Suppressor macrophage treated with lipopolysaccharide for 1 hour (primary cell): ENCODE measurements around the gene KRT23.

Experiments
- DNase-seq, 3 donors: peaks; one replicate each; pipeline ENCODE4 v3.0.0-alpha.2; 2020 to 2022

KRT23 gene

DNA sequence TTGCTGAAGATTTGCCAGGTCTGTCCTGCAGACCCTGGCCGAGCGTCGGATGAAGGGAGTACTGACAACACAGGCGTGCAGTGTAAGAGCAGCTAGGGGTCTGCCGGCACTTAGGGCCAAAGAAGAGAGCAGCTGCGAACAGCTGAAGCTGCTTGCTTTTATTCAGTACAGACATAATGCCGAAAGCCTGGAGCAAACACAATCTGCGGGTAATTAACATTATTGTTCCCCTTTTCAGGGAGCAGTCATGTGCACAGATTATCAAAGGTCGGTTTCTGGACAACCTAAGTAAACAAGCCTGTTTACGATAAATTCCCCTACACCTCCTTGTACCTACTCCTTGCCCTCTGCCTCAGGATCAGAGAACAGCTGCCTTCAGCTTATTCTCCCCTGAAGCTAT, 12.0 kb upstream of the KRT23 start:
- no peak for DNase-seq

DNA sequence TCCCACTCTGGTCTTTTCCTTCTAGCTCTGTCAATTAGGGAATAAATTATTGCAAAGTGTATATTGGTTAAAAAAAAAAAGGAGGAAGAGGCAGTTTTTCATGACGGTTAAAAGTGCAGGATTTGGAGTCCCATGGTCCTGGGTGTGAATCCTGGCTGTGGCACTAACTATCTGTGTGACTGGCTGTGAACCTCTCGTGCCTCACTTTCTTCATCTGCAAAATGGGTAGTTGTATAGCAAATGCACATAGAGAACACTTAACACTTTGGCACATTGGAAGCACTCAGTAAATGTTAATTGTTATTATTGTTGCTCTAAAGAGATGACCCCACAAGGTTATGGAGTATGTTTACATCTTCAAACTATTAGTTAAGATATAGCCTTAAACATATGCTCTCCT, 10.5 kb upstream of the KRT23 start:
- no peak for DNase-seq

DNA sequence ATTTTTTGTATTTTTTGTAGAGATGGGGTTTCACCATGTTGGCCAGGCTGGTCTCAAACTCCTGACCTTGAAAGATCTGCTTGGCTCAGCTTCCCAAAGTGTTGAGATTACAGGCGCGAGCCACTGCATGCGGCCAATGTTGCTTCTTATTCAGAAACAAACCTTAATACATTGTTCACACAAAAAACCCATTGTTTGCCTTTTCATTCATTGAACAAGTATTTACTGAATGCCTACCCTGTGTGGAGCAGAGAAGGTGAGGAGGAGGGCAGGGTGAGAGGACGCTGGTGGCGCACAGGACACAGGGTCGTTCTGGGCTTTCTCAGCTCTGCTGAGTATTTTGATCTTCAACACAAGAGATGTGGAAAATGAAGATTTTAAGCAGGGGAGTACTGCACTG, 8.0 kb upstream of the KRT23 start:
- DNase-seq = no peak

DNA sequence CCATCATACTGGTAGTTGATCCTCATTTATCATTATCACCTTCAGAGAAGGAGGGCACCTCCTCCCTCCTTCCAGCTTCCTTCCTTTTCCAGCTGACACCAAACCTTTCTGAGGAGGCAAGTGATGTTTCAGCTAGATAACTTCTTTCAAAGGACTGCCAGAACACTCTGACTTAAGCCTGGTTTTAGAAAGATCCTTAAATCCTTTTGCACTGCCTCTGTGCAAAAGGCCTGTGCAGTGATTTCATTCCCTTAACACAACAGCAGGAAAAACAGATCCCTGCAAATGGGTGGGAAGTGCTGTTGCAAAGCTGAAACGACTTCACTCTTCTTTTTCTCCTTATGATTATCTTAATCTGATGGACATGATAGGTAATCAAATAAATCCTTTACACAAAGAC, 7.1 kb upstream of the KRT23 start:
- no peak for DNase-seq

DNA sequence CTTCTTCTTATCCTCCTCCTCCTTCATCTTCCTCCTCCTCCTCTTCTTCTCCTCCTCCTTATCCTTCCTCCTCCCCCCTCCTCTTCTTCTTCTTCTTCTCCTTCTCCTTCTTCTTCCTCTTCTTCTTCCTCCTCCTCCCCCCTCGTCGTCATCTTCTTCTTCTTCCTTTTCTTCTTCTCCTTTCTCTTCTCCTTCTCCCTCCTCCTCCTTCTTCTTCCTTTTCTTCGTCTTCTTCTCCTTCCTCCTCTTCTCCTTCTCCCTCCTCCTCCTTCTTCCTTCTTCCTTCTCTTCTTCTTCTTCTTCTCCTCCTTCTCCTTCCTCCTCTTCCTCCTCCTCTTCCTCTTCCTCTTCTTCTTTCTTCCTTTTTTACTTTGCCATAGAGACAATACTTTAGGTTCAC, 5.1 kb upstream of the KRT23 start:
- DNase-seq = no peak

DNA sequence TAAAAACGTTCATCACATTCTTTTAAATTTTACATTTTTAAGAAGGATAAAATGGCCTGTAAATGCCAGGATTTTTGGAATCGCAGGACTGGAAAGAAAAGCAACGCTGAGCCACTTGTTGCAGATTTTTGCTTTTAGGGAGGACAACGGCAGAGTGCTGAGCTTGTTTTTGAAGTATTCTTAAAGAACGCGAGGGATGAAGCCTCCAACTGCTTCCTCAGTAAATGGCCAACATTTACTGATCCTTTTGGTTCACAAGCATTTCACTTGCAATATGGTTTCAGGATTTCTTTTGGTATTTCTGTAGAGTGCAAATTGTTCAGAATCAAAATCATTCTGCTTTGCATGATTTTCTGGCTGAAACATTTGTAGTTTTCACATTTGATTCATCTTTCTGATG, 2.8 kb upstream of the KRT23 start:
- no peak for DNase-seq

DNA sequence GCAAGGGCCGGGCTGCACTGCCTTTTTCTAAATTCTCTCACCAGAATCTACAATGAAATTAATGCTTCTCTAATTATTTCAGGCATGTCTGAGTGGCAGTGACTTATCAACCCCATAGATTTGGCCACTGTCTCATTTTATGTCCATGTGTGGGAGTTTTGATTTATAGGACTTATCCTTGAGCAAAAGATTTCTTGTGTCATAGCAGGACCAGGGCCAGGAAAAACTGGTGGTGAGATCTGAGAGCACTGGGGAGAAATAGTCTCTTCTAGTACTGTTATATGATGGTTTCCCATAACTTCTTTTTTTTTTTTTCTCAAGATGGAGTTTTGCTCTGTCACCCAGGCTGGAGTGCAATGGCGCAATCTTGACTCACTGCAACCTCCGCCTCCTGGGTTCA, 1.5 kb upstream of the KRT23 start:
- no peak for DNase-seq

DNA sequence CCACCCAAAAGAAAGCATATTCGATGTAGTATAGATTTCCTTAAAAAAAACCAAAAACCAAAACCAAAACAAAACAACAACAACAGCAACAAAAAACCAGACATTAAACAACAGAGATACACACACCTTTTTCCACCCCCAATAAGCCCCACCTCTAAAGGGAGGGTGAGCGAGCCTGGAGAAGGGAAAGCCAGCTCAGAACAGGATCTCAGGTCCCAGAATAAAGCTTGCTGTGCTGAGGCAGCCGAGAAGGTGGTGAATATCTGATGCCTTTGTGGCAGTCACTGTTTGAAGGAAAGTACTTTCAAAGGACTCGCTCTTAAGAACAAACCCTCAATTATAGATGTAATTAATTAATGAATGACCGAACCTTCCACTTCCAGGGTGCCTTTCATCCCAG, 470 bp downstream of the KRT23 start:
- DNase-seq = no peak

DNA sequence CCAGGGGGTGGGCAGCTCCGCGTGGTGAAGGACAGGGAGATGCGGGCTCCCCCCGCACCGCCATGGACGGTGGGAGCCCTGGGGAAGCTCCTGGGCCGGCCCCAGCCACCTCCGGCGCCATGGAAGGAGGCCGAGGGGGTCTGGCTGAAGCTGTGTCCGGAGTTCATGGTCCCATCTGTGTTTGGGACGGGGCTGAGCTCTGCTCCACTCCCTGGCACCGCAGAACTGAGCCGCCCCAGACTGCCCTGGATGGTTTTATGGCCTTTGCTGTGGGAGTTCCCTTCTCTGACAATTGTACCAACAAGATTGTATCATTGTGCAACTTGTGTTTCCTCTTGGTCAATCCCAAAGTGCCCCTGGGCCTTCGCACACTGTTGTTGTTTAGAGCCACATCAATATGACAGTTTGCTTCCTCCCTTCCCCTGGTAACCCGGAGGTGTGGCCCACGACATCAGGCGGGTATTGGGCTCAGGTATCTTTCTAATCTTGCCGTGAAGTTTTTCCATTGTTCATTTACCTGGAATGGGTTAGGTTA, 942 bp downstream of the KRT23 start:
- peak; percentile 44 to 71 (median 53) for DNase-seq

DNA sequence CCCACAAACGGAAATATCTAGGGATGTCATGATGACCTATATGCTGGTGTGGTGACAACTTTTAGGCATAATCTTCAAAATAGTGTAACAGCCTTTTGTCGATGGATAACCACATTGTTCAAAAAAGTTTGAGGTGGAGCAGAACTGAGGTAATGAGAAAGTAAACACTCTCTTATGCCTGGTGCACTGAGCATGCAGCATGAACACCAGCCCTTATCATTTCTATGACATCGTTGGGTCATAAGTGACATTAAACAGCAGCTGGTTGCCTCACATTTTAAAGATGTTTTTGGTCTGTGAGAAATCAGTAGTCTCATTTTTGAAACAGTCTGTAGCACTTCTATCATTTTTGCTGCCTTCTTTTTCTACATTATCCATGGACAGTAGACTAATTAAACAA, 1.8 kb downstream of the KRT23 start:
- no peak for DNase-seq

DNA sequence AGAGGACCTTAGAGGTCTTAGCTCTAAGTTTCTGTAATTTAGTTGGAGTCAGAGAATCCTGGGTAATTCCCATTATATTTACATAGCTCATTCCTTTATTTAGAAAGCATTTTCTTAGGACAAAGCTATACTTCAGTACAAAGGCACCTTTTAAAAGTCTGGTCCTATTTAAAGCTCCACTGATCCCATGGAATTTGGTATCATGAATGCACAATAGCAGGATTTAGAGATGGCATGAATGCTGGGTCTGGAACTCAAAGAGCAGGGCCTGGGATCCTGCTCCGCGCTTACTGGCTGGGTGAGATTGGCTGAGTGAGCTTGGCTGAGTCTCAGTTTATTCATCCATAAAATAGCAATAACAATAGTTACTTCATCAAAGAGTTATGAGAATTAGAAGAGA, 4.8 kb downstream of the KRT23 start:
- no peak for DNase-seq

DNA sequence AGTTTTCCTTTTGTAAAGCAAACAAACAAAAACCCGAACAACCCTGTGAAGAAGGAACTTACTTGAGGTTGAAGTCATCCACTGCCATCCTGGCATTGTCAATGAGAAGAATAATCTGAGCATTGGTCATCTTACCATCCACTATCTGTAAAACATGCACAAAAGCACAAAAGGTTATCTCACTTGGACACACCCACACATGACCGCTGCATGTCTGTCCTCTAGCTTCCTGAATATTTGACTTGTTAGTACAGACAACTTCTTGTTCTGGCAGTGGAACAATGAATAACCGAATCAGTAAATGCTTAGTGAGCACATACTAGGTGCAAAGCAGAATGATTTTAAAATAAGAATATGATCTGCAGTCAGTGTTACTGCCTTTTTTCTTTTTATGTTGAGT, 6.1 kb downstream of the KRT23 start:
- DNase-seq = peak; percentile 15 to 30 (median 24)

DNA sequence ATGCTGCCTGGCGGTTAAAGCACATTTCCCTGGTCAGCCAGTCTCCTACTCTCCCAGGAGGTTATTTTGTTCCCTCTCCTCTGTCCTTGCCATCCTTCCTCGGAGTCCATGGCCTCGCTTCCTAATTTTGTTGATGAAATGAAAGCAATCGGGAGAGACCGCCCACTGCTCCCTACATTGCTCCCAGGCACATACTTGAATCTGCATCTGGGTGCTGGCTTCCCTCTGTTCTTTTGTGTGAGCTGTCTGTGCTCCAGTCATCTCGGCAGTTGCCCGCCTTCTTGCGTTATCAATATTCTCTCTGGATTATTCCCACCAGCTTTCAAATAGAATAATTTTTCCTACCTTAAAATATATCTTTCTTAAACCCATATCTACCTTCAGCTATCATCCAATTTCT, 11.1 kb downstream of the KRT23 start:
- no peak for DNase-seq

DNA sequence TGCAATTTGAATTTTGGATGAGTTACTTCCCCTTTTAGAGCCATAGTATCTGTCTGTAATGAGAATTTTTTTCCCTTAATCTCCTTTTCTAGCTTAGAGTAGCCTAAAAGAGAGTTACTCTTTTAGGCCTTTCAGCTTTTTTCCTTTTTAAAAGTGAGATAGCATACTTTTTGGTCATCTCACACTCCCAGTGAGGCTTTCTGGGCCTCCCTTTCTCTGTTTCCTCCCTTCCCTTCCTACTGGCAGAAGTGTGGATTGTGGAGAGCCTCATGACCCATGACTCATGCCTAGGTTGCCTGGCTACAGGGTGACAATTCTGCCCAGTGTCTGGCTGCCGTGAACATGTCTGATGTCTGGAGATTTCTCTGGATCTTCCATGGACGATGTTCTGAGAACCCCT, 15.2 kb downstream of the KRT23 start:
- peak; percentile 85 to 87 (median 85) for DNase-seq

DNA sequence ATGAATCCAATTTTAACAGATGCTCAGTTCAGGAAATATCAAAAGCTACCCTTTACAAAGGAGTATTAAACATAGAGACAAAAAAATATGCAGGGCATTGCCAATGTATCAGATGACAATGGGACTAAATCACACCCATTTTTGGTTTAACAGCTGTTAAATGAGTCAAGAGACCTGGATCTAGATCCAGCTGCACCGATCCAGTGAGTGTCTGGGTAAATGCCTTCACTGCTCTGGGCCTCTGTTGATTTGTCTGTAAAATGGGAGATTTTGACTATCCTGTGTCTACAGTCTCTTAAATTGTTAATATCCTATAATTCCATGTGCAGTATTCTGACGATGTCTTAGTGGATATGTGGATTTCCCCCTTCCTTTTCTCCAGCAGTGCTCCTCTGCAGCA, 16.4 kb downstream of the KRT23 start:
- DNase-seq = no peak

DNA sequence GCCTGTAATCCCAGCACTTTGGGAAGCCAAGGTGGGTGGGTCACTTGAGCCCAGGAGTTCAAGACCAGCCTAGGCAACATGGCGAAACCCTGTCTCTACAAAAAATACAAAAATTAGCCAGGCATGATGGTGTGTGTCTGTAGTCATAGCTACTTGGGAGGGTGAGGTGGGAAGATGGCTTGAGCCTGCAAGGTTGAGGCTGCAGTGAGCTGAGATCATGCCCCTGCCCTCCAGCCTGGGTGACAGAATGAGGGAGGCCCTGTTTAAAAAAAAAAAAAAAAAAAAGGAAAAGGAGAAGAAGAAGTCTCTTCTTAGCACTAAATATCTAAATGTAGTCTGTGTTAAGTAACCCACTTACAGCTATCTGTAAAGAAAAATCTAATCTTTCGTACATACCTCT, 20.3 kb downstream of the KRT23 start:
- peak; percentile 33 to 42 (median 35) for DNase-seq

DNA sequence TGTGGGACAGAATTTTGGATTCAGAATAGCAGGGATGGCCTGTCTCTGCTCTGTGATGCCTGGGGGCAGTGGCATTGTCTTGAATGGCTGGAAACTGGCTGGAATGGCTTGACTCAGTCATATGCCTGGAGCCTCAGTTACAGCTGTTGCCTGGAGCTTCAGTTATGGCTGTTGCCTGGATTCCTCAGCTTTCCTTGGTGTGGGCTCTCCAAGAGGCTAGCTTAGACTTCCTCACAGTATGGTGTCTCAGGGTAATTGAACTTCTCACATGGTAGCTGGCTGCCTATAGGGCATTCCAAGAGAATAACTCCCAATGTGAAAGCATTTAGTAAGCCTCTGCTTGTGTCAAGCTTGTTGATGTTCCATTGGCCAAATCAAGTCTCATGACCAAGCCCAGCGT, 21.1 kb downstream of the KRT23 start:
- no peak for DNase-seq

DNA sequence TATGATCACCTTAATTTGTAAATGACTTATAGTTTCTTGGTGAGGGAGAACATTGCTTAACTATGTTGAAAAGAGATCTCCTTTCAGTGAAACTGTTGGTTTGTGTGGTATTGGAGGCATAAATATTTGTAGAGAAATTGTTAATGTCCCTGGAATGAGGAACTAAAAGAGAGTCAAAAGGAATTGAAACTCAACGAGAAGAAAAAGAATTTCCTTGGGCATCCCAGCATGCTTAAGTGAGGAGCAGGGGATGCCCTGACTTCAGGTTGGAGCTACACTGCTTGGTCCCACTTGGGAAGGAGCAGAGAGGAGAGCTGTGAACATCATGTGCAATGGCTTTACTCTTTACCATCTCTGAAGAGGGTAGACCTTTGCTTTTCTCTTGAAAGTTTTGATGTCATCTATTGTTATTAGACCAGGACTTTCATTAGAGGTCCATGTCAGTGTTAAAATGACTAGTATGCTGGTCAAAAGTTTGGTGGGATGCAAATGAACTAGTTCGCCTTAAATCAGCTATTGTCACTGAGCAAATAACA, 21.7 kb downstream of the KRT23 start:
- peak; percentile 75 to 89 (median 86) for DNase-seq

DNA sequence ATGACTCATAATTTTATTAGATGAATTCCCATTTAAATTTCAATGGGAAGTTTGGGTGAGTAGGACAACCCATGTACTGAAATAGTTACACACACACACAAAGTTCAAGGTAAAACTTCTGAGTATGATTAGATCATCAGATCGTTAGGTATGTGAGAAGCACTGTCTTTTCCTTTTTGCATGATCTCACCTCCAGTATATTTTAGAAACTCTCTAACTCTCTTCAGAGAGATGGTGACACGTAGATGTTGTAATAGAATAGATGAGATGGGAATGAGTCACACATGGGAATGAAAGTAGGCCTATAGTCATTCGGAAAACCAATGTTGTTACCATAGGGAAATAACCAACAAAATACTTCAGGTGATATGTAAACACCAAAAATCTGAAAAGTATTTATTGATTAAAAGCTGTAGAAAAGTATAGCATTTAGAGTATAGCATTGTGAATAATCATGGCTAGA, 22.2 kb downstream of the KRT23 start:
- peak; percentile 69 to 95 (median 92) for DNase-seq

DNA sequence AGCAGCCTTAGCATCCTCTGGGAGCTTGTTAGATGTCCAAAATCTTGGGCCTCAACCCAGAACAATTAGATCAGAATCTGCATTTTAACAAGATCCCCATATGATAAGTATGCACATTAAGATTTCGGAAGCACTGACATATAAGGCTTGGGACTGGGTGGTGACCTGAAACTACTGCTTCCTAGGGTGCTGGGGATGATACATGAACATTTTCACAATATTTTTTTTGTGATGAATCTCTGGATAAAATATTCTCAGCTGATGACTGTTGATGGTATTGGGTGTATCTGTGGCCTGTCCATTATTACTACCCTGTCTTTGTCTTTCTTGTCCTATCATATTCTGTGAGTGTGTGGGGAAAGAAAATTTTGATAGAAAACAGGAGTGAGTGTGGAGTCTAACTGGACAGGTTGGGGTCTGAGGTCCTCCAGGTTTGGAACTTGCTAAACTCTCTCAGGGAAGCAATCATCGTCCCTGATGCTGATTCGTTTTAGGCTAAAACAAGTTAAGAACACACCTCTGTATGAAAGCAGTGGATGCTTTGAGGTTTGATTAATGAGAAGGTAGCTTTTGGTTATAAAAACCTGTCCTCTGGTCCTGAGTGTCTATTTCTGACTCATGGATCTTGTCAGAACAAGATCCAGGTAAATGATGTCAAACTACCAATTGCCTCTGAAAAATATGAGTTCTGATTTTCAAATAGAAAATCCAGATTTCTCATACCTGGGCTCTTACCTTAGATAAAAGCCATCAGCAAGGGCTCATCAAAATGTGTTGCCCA, 23.2 kb downstream of the KRT23 start:
- no peak for DNase-seq

DNA sequence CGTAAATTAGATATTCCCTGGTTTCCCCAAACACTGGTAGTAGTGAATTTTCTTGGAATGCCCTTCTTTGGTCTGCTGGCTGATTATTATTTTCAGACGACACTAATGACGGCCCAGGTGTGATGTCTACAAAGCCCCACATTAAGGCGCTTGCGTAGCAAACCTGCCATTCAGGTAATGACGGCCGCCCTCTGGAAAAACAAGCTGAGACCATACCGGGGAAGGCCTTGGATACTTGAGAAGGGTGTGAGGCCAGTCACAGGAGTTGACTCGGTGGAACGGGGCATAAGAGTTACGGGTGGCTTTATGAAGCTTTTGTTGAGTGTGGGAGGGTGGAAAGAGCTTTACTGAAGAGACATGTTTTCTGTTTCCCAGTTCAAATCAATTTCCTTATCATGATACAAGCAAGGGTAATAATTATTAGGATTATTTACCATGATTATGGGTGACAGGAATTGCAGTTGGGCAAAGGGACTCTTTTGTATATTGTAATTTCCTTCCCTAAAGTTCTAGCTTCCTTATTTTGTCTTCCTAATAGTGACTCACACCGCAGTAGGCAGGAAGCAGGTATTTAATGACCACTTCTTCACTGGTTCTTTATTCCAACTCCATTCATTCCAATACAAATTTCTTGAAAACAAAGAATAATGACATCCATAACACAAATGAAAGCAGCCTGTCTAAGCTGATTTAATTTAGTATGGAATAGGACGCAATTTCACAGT, 24.8 kb downstream of the KRT23 start:
- DNase-seq = peak; percentile 48 to 73 (median 72)

DNA sequence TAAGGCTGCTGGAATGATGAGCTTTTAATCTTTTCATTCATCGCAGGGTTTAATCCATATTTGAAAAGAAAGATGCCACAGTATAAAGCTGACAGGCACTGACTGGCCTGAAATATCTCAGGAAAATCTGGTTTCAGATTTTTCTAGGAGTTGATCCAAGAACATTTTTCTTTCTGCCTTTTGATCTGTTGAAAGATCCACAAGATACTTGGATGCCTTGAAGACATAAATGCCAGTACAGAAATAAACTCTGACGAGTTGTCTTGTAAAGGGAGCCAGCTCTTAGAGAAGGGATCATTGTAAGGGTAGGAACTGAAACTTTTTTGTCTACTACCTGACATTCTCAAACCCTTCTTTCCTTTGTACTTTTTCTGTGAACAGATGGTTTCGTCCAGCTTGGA, 27.0 kb downstream of the KRT23 start:
- no peak for DNase-seq

DNA sequence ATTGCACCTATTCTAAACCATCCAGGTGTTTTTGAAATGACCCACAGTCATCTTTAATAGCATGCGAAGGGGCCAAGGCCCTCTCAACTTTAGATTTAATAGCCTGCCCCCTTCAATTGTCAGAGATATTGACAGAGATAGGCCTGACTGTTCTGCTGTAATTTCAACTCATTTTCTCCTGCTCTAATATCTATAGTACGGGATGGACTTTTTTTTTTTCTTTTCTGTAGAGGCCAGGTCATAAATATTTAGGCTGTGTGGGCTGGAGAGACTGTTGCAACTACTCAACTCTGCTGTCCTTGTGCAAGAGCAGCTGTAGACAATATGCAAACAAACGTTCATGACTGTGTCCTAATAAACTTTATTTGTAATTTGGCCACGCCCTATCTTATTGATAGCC, 27.7 kb downstream of the KRT23 start:
- DNase-seq = peak; percentile 43 to 59 (median 49)

DNA sequence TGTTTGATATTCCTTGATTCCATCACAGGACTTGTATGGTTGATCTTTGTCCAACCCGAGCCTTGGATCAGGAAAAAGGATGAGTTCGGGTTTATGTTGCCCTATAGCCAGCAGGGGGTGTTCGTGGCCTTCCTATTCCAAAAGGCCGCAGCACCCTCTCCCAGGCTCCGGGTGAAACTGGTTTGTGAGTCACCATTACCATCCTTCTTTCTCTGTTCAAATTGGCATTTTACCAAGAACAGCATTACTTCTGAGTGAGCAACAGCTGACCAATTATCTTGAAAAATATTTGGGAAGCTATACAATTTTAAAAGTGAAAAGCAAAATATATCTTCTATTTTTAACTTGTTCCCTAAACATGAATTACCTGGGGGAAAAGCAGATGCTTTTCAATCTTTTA, 28.1 kb downstream of the KRT23 start:
- peak; percentile 93 to 96 (median 93) for DNase-seq
